Astrocyte of the spinal cord (primary cell): Measurements from ENCODE around the gene CRAMP1.

Experiments
- DNase-seq: peaks from one replicate; pipeline ENCODE4 v3.0.0; 2011; ENCODE audit warnings: low read depth, low spot score
- H3K4me3 ChIP-seq: 2 replicates; pipeline ENCODE4 v1.5.1; 2011; ENCODE audit warnings: low read depth, mild to moderate bottlenecking, low read length, moderate library complexity
- CTCF ChIP-seq: IDR thresholded peaks from 2 replicates; pipeline ENCODE4 v1.5.1; 2012; ENCODE audit warnings: low read depth, mild to moderate bottlenecking, low read length, inconsistent platforms
- in situ Hi-C: cut with HindIII; loops from 2 replicates; pipeline ENCODE4 v1.10.0; 2017; ENCODE audit warnings: low sequenced_read_pairs

Gene CRAMP1

DNA sequence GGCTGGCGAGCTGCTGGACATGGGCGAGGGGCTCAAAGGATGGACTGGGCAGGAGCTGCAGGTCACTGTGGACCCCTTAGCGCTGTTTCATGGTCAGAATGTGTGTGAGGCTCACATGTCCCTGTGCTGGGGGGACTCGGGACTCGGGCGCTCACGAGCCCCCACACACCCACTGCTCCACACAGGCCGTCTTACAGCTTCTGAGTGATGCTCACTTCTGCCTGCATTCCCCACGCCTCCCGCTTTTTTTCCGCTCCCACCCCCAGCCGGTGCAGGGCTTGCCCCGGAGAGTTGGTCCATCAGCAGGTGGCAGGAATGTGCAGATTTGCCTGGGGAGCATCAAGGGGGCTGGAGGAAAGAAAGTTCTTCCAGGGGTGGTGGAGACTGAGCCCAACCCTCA lies 45.7 kb downstream of the CRAMP1 start:
- TF ChIP-seq CTCF: no peak
- DNase-seq: no peak
- no peak overlapping the region for H3K4me3 ChIP-seq
- in situ Hi-C loops: no loop called here

DNA sequence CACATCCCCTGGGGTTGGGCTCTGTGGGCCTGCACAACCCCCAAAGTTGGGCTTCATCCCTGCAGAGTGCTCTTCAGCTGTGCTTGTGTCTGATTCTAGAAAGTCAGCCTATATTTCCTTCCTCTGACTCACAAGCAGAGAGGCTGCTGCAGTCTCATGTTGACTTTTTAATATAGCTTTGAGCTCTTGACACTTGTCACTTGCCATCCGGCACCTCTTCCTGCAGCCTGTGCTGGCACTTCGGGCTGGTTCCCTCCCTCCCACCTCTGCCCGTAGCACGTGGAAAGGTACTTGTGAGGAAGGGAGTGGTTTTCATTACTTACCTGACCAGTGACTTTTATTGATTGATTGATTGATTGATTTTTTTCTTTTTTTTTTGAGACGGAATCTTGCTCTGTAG lies 46.9 kb downstream of the CRAMP1 start:
- no peak overlapping the region for H3K4me3 ChIP-seq
- DNase-seq: no peak
- TF ChIP-seq CTCF: no peak
- in situ Hi-C loops: no loop called here

- TF ChIP-seq CTCF: no peak
- DNase-seq: no peak
- in situ Hi-C loops: no loop called here
- no peak overlapping the region for H3K4me3 ChIP-seq
These were observed 49.7 kb downstream of the CRAMP1 start for GRCh38 chr16:1661826-1662225.

DNA sequence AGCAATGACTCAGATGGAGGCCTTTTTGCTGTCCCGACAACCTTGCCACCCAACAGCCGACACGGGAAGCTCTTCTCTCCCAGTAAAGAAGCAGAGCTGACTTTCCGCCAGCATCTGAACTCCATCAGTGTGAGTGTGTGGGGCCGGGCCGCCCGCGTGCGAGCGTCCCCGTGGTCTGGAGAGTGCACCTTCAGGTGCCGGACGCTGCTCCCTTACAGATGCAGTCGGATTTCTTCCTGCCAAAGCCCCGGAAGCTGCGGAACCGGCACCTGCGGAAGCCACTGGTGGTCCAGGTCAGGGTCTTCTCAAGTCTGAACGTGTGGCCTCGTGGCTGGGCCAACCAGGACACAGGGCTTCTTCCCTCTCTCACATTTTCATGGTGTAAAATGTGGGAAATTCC lies 50.4 kb downstream of the CRAMP1 start:
- no peak overlapping the region for H3K4me3 ChIP-seq
- no peak for DNase-seq
- no peak for TF ChIP-seq CTCF
- in situ Hi-C loops: no loop called here

DNA sequence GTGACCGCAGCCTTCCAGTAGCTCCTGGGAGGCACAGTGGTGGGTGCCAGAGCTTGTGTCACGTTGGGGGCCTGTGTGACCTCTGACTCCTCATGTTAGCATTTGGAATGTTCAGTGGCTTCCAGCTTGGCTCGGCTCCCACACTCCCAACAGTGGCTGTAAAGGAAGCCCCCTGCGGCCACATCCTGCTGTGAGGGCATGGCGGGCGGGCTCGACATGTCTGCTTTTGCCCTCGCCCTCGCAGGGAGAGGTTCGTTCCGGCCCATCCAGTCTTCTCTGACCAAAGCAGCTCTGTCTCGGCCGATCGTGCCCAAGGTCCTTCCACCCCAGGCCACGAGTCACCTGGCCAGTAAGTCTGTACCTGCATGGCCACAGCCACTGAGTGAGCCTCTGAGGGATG lies 53.7 kb downstream of the CRAMP1 start:
- H3K4me3 ChIP-seq: no peak overlapping the region

DNA sequence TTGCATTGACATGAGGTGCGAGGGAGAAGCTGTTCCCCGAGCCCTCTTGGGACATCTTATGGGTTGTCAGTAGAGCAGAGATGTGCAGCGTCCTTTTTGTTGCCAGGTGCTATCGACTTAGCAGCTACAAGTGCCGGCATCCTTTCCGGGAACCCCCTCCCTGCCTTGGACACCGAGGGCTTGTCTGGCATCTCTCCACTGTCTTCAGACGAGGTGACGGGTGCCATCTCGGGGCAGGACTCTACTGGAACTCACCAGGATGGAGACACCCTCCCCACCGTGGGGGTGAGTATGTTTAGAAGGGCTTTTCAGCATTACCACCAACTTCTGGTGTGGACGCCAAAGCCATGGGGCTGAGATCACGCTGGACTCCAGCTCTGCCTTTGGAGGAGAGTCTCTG lies 54.2 kb downstream of the CRAMP1 start:
- in situ Hi-C loops: no loop called here
- DNase-seq: no peak
- no peak for TF ChIP-seq CTCF
- no peak overlapping the region for H3K4me3 ChIP-seq

More for the DNA sequence above, 53.7 kb downstream of the CRAMP1 start:
- TF ChIP-seq CTCF: no peak
- DNase-seq: no peak
- in situ Hi-C loops: no loop called here

- no peak for DNase-seq
- no peak overlapping the region for H3K4me3 ChIP-seq
- in situ Hi-C loops: no loop called here
- TF ChIP-seq CTCF: no peak
These were observed 55.1 kb downstream of the CRAMP1 start for GRCh38 chr16:1667271-1667670.
